T-helper 22 cell (primary cell): ENCODE results near the gene ZNF710.

Source experiments
- DNase-seq: peaks from one replicate; pipeline ENCODE4 v3.0.0-alpha.2; 2020; ENCODE audit warnings: low read depth

The ZNF710 gene

DNA sequence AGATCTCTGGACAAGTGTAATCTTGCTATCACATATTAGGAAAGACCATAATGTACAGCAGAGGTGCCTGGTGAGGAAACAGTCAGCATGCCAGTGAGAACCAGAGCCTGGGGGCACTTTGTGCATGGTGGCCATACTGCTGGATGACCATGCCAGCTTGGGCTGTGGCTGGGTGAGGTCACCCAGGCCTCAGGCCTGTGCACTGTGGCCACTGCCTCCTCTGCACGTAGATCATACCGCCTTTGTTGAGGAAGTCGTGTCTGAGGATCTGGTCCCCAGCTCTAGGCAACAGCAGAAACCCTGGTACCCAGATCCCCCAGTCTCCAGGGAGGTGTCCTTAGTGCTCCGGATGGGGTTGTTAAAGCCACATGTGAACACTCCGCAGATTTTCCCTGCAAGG lies 38.9 kb downstream of the ZNF710 start:
- DNase-seq = no peak

DNA sequence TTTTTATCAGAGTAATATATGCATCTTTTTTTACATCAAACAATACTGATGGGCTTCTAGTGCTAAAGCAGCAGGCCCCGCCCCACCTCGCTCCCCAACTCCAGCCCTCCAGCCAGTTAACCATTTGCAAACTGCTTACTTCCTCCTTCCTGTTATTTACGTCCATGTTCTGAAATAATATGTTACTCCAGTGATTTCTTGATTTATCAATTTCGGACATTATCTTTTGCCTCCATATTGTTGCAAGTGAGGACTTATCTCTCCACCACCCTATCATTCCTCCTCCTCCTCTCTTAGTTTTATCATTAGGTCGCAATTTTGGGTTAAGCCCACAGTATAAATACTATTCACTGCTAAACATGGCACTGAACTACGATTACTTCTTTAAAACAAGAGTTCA lies 39.5 kb downstream of the ZNF710 start:
- no peak for DNase-seq

DNA sequence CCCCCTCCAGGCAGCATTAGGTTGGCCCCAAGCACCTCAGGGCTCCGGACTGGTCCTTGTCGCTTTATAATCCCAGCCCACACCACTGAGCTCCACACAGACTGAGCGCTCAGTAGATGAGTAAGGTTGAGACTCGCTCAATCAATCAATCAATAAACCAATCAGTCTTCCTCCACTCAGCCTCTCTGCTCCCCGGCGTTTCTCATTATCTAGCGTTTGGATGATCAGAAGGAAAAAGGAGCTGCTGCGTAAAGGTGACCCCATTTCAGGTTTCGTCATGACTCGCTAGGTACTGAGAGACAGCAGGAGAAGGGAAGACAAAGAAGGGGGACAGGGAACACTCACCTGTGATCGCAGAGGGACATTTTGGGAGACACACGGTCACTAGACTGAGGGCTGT lies 41.2 kb downstream of the ZNF710 start:
- no peak for DNase-seq

- no peak for DNase-seq
Observed at GRCh38 chr15:90042766-90043529, 41.8 kb downstream of the ZNF710 start.

DNA sequence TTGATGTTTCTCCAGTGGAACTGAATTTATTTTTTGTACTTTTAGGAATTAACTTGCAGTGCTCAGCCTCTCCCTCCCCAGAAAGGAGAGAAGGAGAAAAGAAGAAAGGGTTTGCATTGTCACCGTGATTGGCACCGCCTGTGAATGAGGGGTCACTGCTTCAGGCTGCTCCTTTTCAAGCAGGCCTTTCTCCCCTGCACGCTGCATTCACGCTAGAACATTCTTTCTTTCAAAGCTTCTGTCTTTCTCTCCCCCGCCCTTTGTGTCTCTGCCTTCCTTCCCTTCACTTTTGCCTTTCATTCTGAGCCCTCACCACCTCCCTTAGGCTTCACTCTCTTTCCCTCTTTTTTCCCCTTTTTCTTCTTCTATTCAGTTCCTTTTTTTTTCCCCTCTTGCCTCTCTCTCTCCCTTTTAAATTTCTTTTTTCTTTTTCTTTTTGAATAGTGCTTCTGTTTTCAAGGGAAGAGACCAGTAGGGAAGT lies 42.4 kb downstream of the ZNF710 start:
- no peak for DNase-seq

DNA sequence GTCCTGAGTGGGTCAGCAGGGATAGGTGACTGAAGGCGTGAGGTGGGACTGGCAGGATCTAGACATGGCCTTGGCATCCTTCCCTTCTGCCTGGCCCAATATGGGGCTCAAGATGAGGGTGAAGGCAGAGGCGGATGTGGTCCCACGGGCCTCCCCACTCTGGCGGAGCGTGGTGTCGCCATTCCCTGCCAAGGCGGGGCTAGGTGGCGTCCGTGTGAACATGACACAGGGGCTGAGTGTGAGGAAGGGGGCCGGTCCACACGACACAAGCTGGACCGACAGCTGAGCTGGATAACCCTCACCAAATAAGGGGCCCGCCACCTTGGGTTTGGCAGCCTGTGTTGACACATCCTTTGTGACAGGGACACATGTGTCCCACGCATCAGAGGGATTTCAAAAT lies 43.1 kb downstream of the ZNF710 start:
- no peak for DNase-seq

DNA sequence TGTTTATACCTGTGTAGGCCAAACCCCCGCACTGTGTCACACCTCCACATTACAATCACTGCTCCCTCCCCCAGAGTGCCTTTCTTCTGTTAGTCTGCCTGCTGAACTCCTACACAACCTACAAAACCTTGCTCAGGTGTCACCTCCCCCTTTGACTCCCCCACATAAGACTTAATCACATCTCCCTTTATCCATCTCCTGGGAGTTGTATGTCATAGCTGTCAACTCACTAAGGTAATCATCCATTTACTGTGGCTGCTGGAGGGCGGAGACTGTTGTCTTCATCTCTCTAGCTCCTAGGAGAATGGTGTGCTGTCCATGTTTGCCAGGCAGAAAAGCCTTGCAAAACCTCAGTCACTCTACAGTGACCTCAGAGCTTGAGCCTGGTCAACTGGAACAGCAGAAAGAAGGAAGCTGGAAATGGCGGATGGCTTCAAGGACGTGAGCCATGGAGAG lies 43.8 kb downstream of the ZNF710 start:
- DNase-seq = no peak

GRCh38 chr15:90046289-90046688 lies 45.2 kb downstream of the ZNF710 start:
- DNase-seq = no peak

GRCh38 chr15:90046911-90047392 lies 45.8 kb downstream of the ZNF710 start:
- no peak for DNase-seq

DNA sequence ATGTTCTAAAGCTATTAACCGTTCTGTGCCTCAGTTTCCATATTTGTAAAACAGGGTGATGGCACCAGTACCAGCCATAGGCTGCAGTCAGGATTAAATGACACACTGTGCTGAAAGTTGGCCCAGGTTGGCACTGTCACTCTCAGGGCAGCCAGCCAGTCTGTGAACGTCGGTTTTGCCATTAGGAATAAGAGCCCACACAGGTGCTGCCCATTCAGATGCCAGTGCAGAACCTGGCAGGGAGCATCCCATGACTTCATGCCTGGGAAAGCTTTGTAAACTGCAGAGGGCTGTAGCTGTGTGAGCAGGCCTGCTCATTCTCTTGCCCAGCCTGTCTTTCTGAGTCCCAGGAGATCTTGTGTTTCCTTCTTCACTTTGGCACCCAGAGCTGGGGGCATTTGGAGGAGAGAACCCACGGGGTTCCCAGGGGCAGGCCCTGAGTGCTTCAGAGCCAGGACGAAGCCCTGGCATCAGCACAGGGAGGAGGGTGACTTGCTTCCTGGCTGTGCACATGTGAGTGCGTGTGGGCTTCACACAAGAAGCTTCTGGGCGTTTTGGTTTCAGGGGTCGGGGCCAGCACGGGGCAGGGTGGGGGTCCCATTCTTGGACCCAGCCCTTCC lies 46.9 kb downstream of the ZNF710 start:
- DNase-seq = no peak

DNA sequence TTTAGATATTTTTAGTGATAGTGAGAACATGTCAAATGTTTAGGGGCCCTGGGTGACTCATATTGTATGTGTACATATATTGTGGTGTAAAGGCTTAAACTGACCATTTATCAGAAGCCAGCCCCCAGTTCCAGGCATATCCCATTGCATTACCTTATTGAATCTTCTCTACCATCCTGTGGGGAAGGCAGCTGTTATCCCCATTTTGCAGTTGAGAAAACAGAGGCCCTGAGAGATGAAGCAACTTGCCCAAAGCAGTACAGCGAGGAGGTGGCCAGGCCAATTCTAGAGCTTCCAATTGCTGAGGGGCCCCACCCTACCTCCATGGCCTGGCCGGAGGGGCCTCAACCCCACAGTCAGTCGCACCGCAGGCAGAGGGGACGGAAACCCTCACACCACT lies 47.9 kb downstream of the ZNF710 start:
- no peak for DNase-seq

GRCh38 chr15:90049666-90050604 lies 48.8 kb downstream of the ZNF710 start:
- DNase-seq = no peak

- no peak for DNase-seq
Observed at GRCh38 chr15:90051874-90052273, 50.8 kb downstream of the ZNF710 start.

GRCh38 chr15:90053685-90054466 lies 52.8 kb downstream of the ZNF710 start:
- DNase-seq = no peak

DNA sequence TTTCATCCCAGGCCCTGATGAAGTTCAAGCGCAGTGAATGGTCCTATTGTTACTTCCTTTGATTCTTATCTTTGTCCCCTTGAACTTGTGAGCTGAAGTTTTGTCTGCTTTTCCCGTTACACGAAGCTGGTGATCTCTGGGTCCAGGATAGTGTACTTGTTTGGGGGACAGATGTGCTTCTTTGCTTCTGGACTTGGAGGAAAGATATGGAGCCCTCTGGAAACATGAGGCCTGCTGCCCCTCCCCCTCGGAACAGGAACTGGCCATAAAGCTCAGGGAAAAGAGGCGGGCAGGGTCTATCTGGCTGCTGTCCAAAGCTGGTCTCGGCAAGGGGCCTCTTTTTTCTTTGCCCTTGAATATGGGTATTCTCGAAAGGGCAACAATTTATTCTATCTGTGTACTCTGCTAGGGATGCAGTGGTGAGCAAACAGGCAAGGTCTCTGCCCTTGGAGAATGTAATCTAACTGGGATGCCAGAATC lies 53.5 kb downstream of the ZNF710 start:
- no peak for DNase-seq

DNA sequence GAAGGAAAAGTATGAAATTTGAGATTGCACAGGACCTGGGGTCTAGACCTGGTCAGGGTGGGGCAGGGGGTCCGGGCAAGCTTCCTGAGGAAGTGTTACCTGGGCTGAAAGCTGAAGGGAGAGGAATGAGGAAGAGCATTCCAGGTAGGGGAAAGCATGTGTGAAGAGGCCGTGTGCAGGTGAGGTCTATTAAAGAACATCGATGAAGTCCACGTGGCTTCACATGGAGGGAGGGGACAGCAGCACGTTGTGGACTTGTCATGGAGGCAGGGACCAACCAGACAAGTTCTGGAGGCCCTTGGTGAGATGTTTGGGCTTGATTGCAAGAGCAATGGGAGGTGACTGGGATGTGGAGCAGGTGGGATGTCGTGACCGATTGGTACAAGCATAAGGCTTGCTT lies 54.1 kb downstream of the ZNF710 start:
- DNase-seq = no peak

DNA sequence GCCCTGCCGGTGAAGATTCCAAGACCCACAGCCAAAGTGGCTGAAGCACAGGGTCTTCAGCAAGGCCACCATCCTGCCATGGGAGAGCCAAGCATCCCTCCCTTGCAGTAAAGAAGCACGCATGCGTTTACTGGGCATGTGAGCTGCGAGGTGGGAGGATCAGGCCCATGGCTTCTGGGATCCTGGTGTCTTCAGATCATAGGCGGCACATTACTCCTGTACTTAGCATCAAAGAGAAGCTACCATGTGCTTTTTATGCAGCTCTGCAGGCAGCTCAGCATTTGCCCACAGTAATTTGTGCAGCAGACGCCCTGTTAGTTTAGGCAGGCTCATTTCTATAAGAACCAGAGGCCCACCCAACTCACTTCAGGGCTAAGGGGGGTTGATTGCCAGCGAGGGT lies 55.4 kb downstream of the ZNF710 start:
- no peak for DNase-seq

GRCh38 chr15:90058308-90058707 lies 57.2 kb downstream of the ZNF710 start:
- no peak for DNase-seq

DNA sequence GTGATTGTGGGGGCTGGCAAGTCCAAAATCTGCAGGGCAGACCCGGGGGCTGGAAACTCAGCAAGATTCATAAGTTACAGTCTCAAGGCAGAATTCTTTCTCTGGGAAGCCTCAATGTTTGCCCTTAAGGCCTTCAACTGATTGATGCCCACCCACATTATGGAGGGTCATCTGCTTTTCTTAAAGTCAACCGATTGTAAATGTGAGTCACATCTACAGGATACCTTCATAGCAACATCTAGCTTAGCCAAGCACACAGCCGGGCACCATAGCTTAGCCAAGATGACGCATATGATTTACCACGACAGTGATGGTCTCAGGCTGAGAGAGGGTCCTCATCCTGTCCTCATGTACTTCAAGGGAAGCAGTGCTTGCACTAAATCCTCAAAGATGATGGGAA lies 57.7 kb downstream of the ZNF710 start:
- no peak for DNase-seq

DNA sequence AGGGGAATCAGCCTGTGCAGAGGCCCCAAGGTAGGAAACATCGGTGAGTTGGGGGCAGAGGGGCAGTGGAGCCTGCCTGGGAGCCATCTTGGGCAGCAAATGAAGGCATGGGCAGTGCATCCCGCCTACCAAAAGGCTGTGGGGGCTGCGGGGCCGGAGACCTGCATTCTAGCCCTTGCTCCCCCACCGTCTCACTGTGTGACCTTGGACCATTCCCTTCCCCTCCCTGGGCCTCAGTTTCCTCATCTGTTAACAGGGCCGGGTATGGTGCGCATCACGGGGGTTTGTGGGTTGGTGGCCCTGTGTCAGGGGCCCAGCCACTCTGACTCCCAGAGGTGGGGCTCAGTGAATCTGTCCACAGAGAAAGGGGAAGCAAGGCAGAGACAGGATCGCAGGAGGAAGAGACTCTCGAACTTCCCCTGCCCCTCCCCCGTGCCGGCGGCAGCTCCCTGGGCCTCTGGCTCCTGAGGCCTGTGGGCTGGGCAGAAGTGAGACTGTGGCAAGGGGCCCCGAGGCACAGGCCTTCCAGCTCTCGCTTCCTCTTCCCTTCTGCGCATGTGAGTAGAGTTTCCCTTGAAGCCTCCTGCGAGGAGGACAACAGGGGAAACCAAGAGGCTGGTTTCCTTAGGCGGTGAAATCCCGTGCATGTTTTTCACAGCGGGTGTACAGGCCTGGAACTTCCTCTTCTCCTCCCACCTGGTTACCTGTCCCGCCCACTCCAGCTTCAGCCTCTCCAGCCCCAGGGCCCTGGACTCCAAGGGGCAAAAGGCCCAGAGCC lies 58.3 kb downstream of the ZNF710 start:
- DNase-seq = peak; percentile 42

GRCh38 chr15:90060797-90061196 lies 59.7 kb downstream of the ZNF710 start:
- DNase-seq = no peak
